Stimulated activated CD8-positive, alpha-beta memory T cell treated with anti-CD3 and anti-CD28 coated beads, Interleukin-4, amount 100 ng/mL, for 24 hours (primary cell): ENCODE data around the gene PLCH2.
"Not testable (repeated sequence)": the region's sequence is repeated elsewhere in the genome, so short reads cannot be mapped to it uniquely, and the experiment has no call there.

ENCODE experiments used
- DNase-seq: peaks from one replicate; pipeline ENCODE4 v3.0.0-alpha.2; 2020; ENCODE audit warnings: low read depth

Gene PLCH2

GRCh38 chr1:2443277-2444137 lies 32.6 kb upstream of the PLCH2 start:
- no peak for DNase-seq

GRCh38 chr1:2444138-2444591 lies 31.9 kb upstream of the PLCH2 start:
- DNase-seq: no peak

- DNase-seq: no peak
Measured at GRCh38 chr1:2445162-2445822, 30.8 kb upstream of the PLCH2 start.

GRCh38 chr1:2445823-2446215 lies 30.3 kb upstream of the PLCH2 start:
- DNase-seq: no peak

GRCh38 chr1:2446394-2446793 lies 29.7 kb upstream of the PLCH2 start:
- DNase-seq: no peak

- DNase-seq: no peak
Measured at GRCh38 chr1:2446861-2447260, 29.2 kb upstream of the PLCH2 start.

GRCh38 chr1:2447276-2448097 lies 28.6 kb upstream of the PLCH2 start:
- DNase-seq: no peak

GRCh38 chr1:2448098-2448445 lies 28.0 kb upstream of the PLCH2 start:
- DNase-seq: no peak

- no peak for DNase-seq
Measured at GRCh38 chr1:2449636-2450454, 26.2 kb upstream of the PLCH2 start.

GRCh38 chr1:2451741-2452140 lies 24.3 kb upstream of the PLCH2 start:
- DNase-seq: no peak

GRCh38 chr1:2452201-2452931 lies 23.7 kb upstream of the PLCH2 start:
- DNase-seq: no peak

- no peak for DNase-seq
Measured at GRCh38 chr1:2452932-2453315, 23.2 kb upstream of the PLCH2 start.

- DNase-seq: no peak
Measured at GRCh38 chr1:2454227-2454626, 21.9 kb upstream of the PLCH2 start.

- no peak for DNase-seq
Measured at GRCh38 chr1:2455757-2456156, 20.3 kb upstream of the PLCH2 start.

GRCh38 chr1:2457444-2457843 lies 18.6 kb upstream of the PLCH2 start:
- DNase-seq: no peak

- DNase-seq: no peak
Measured at GRCh38 chr1:2458687-2459086, 17.4 kb upstream of the PLCH2 start.

- DNase-seq: not testable (repeated sequence)
Measured at GRCh38 chr1:2459102-2459753, 16.9 kb upstream of the PLCH2 start.

- DNase-seq: no peak
Measured at GRCh38 chr1:2459757-2460156, 16.3 kb upstream of the PLCH2 start.

GRCh38 chr1:2460203-2460602 lies 15.9 kb upstream of the PLCH2 start:
- DNase-seq: no peak

GRCh38 chr1:2460996-2461751 lies 14.9 kb upstream of the PLCH2 start:
- DNase-seq: no peak
